OCI-LY1 (cell line): ENCODE data around the gene VWA1.

Experiments used
- EZH2 ChIP-seq: fragments of 200-600 bp; sonication (generic), shearing (Covaris generic); IDR thresholded peaks from 2 replicates; pipeline ENCODE4 v1.8.0; 2017; ENCODE audit warnings: borderline replicate concordance, mixed run types, mild to moderate bottlenecking, antibody characterized with exemption, low read length, moderate library complexity, mixed read lengths
- TF ChIP-seq, protein P1 (sequence below): fragments of 200-600 bp; sonication (generic), shearing (Covaris generic); IDR thresholded peaks from 2 replicates; pipeline ENCODE4 v1.5.1; 2017; ENCODE audit warnings: mild to moderate bottlenecking, antibody characterized with exemption, low read length, moderate library complexity, mixed read lengths

GRCh38 chr1:1442069-1442770, 6.7 kb downstream of the VWA1 start:
- TF ChIP-seq EZH2 = no peak
- TF ChIP-seq, protein P1, sequence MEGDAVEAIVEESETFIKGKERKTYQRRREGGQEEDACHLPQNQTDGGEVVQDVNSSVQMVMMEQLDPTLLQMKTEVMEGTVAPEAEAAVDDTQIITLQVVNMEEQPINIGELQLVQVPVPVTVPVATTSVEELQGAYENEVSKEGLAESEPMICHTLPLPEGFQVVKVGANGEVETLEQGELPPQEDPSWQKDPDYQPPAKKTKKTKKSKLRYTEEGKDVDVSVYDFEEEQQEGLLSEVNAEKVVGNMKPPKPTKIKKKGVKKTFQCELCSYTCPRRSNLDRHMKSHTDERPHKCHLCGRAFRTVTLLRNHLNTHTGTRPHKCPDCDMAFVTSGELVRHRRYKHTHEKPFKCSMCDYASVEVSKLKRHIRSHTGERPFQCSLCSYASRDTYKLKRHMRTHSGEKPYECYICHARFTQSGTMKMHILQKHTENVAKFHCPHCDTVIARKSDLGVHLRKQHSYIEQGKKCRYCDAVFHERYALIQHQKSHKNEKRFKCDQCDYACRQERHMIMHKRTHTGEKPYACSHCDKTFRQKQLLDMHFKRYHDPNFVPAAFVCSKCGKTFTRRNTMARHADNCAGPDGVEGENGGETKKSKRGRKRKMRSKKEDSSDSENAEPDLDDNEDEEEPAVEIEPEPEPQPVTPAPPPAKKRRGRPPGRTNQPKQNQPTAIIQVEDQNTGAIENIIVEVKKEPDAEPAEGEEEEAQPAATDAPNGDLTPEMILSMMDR = no peak
